IMR-90 (cell line): Measurements from ENCODE around the gene GAPDH. TPM values are rescaled to one million over a fixed set of nuclear protein-coding genes. Genes with fewer than 3 reads are reported as not detected.

Experiments used
- ATAC-seq: fragments of 200-7000 bp; cut with Tn5 transposase; 2 replicates; pipeline ENCODE4 v1.9.1; 2020; ENCODE audit warnings: low read depth, mild to moderate bottlenecking, moderate library complexity
- BruUV-seq: library from RNA; stranded (reverse); fragments of 400-500 nt; replicated peaks from 2 replicates; lab custom pipeline; 2021; lab: Mats Ljungman, UMichigan
- CTCF ChIA-PET: fragments of 300-600 bp; formaldehyde crosslinking; extraction: SDS; loops from one replicate; lab custom pipeline; 2021; ENCODE audit warnings: antibody characterized with exemption; lab: Yijun Ruan, JAX
- POLR2A ChIA-PET: fragments of 300-600 bp; sonication (Branson Sonifier 250); formaldehyde crosslinking; loops from one replicate; lab custom pipeline; 2022; ENCODE audit warnings: antibody characterized with exemption; ENCODE audit not compliant: unreplicated experiment; lab: Charles Lee
- DNase-seq: peaks from one replicate; pipeline ENCODE4 v3.0.0; 2013
- H2AFZ ChIP-seq: replicated peaks from 2 replicates; pipeline ENCODE3; 2013; ENCODE audit warnings: low read length, mild to moderate bottlenecking; ENCODE audit not compliant: poor library complexity
- H2AK5ac ChIP-seq: 2 replicates; pipeline ENCODE4 v1.6.1; 2013; ENCODE audit warnings: low read depth, low read length, inconsistent platforms
- H2AK9ac ChIP-seq: replicated peaks from 2 replicates; pipeline ENCODE3; 2013; ENCODE audit warnings: mild to moderate bottlenecking, low read depth, low read length, moderate library complexity; ENCODE audit not compliant: poor library complexity
- H2BK120ac ChIP-seq: 2 replicates; pipeline ENCODE4 v1.6.1; 2013; ENCODE audit warnings: low read depth, low read length, inconsistent platforms
- H2BK15ac ChIP-seq: 3 replicates; pipeline ENCODE4 v1.6.1; 2013; ENCODE audit warnings: low read depth, low read length, inconsistent platforms
- H2BK20ac ChIP-seq: 2 replicates; pipeline ENCODE4 v1.6.1; 2013; ENCODE audit warnings: low read depth, mild to moderate bottlenecking, inconsistent platforms, low read length, moderate library complexity
- H2BK5ac ChIP-seq: 2 replicates; pipeline ENCODE4 v1.6.1; 2013; ENCODE audit warnings: mild to moderate bottlenecking, low read depth, low read length, inconsistent platforms; ENCODE audit not compliant: poor library complexity, severe bottlenecking
- H3K14ac ChIP-seq: replicated peaks from 2 replicates; pipeline ENCODE4 v1.6.1; 2013; ENCODE audit warnings: low read depth, low read length, inconsistent platforms
- H3K18ac ChIP-seq: 2 replicates; pipeline ENCODE4 v1.6.1; 2013; ENCODE audit warnings: low read depth, low read length, control low read depth
- H3K23ac ChIP-seq: 2 replicates; pipeline ENCODE4 v1.6.1; 2013; ENCODE audit warnings: low read depth, low read length, inconsistent platforms
- H3K27ac ChIP-seq: 2 replicates; pipeline ENCODE4 v1.5.1; 2013; ENCODE audit warnings: mild to moderate bottlenecking, control low read depth, low read length; ENCODE audit not compliant: insufficient read depth
- H3K27me3 ChIP-seq: 2 replicates; pipeline ENCODE4 v1.6.1; 2013; ENCODE audit warnings: low read length; ENCODE audit not compliant: control insufficient read depth, insufficient read depth
- H3K36me3 ChIP-seq: 2 replicates; pipeline ENCODE4 v1.6.1; 2013; ENCODE audit warnings: low read length, mixed read lengths; ENCODE audit not compliant: control insufficient read depth, insufficient read depth
- H3K4ac ChIP-seq: 2 replicates; pipeline ENCODE4 v1.6.1; 2013; ENCODE audit warnings: low read depth, low read length, inconsistent platforms
- H3K4me1 ChIP-seq: 2 replicates; pipeline ENCODE4 v1.6.1; 2013; ENCODE audit warnings: low read length, mixed read lengths; ENCODE audit not compliant: control insufficient read depth, insufficient read depth
- H3K4me2 ChIP-seq: 2 replicates; pipeline ENCODE4 v1.6.1; 2013; ENCODE audit warnings: low read depth, mild to moderate bottlenecking, control low read depth, low read length, moderate library complexity
- H3K4me3 ChIP-seq: 2 replicates; pipeline ENCODE4 v1.5.1; 2013; ENCODE audit warnings: low read depth, mild to moderate bottlenecking, control low read depth, low read length, moderate library complexity; ENCODE audit not compliant: insufficient read depth
- H3K56ac ChIP-seq: 2 replicates; pipeline ENCODE4 v1.6.1; 2013; ENCODE audit warnings: low read length, inconsistent platforms; ENCODE audit not compliant: insufficient read depth; ENCODE audit errors: extremely low read depth
- H3K79me1 ChIP-seq, 2 experiments: 2 replicates each; pipeline ENCODE4 v1.6.1; 2013; ENCODE audit warnings: low read length in 2 of 2, inconsistent platforms in 1 of 2, low read depth in 1 of 2
- H3K9ac ChIP-seq: 2 replicates; pipeline ENCODE4 v1.6.1; 2013; ENCODE audit warnings: low read depth, low read length, control low read depth
- H3K9me1 ChIP-seq: 2 replicates; pipeline ENCODE4 v1.6.1; 2013; ENCODE audit warnings: low read length, inconsistent platforms; ENCODE audit not compliant: insufficient read depth
- H3K9me3 ChIP-seq: 2 replicates; pipeline ENCODE4 v1.6.1; 2013; ENCODE audit warnings: low read length; ENCODE audit not compliant: control insufficient read depth, insufficient read depth
- H4K20me1 ChIP-seq: 2 replicates; pipeline ENCODE4 v1.6.1; 2013; ENCODE audit warnings: low read length, inconsistent platforms; ENCODE audit not compliant: insufficient read depth
- H4K5ac ChIP-seq: 2 replicates; pipeline ENCODE4 v1.6.1; 2013; ENCODE audit warnings: mild to moderate bottlenecking, low read depth, low read length, control low read depth
- H4K8ac ChIP-seq, 2 experiments: 2 replicates each; pipeline ENCODE4 v1.6.1; 2013; ENCODE audit warnings: low read depth in 2 of 2, low read length in 2 of 2, control low read depth in 1 of 2, inconsistent platforms in 1 of 2
- H4K91ac ChIP-seq: 2 replicates; pipeline ENCODE4 v1.6.1; 2013; ENCODE audit warnings: low read depth, low read length, inconsistent platforms; ENCODE audit not compliant: insufficient read depth
- CHD1 ChIP-seq: IDR thresholded peaks from 2 replicates; pipeline ENCODE4 v1.6.1; 2012; ENCODE audit warnings: low read depth, low read length, improper control_type of control experiment
- MAFK ChIP-seq: IDR thresholded peaks from 2 replicates; pipeline ENCODE4 v1.6.1; 2012; ENCODE audit warnings: low read depth, low read length, improper control_type of control experiment
- MAZ ChIP-seq: IDR thresholded peaks from 2 replicates; pipeline ENCODE4 v1.6.1; 2012; ENCODE audit warnings: low read depth, mild to moderate bottlenecking, low read length, improper control_type of control experiment, moderate library complexity, borderline replicate concordance
- RCOR1 ChIP-seq: IDR thresholded peaks from 2 replicates; pipeline ENCODE4 v1.6.1; 2012; ENCODE audit warnings: mild to moderate bottlenecking, low read length, improper control_type of control experiment; ENCODE audit not compliant: insufficient replicate concordance
- WGBS, 2 experiments: methylation state at CpG; one replicate each; pipeline versions ENCODE4 v1.1.5 to v1.1.7; 2013; ENCODE audit warnings: missing lambda C conversion rate in 2 of 2; ENCODE audit not compliant: insufficient read length in 1 of 2; ENCODE audit errors: extremely low coverage in 2 of 2; 5-methylcytosine and 5-hydroxymethylcytosine counted together
- dilution Hi-C: fragments of 300-500 bp; cut with HindIII; formaldehyde crosslinking; loops from one replicate; pipeline ENCODE4 v1.14.3; 2018; ENCODE audit warnings: low sequenced_read_pairs; ENCODE audit not compliant: unreplicated experiment
- in situ Hi-C: fragments of 300-500 bp; cut with MboI; formaldehyde crosslinking; loops from 3 replicates; pipeline ENCODE4 v1.14.3; 2019; ENCODE audit warnings: low sequenced_read_pairs, inconsistent platforms, mixed read lengths
- intact Hi-C: fragments of 100-400 bp; cut with micrococcal nuclease; formaldehyde crosslinking; loops from 2 replicates; pipeline ENCODE4 v1.10.0; 2022
- polyA plus RNA-seq, 3 experiments: library from polyadenylated mRNA; depleted of rRNA; stranded (reverse); fragments of >200 nt; gene quantifications; 2 replicates each; pipeline ENCODE4 v1.2.3, GENCODE V29; 2012; ENCODE audit warnings: low replicate concordance in 1 of 3
- total RNA-seq: library from RNA; depleted of rRNA; stranded (reverse); fragments of >200 nt; gene quantifications from 2 replicates; pipeline ENCODE4 v1.2.3, GENCODE V29; 2012

The GAPDH gene
- total and polyA plus RNA-seq, 2 of the 4 experiments (the other 2 are of a cell fraction) = 12,939 to 21,893 TPM

GRCh38 chr12:6582959-6583358, 48.6 kb downstream of the GAPDH start:
- H3K36me3 ChIP-seq = peaks cover 73% of the 10 kb centered on the region
- dilution Hi-C loops = no loop called here
- CTCF ChIA-PET = no interaction called here

More at GRCh38 chr12:6582959-6583358, 48.6 kb downstream of the GAPDH start:
- 95% methylated on average over 7 of the region's 12 CpGs; no CpG with 5 or more reads in 1 of the 2 experiments for WGBS, 2 experiments
- Histone ChIP-seq H3K4me2 (no peak overlapping the region), H3K27ac (no peak overlapping the region), H3K9me3 (no peaks in the 10 kb centered on the region), H4K8ac (no peak overlapping the region), H3K27me3 (no peaks in the 10 kb centered on the region), H2AK5ac (no peak overlapping the region), H3K18ac (no peak overlapping the region), H2BK5ac (no peak overlapping the region), H3K4me3 (no peak overlapping the region), H2BK15ac (no peak overlapping the region), H4K91ac (no peak overlapping the region), H2AK9ac (no peak overlapping the region), H2BK20ac (no peak overlapping the region), H3K4ac (no peak overlapping the region), H4K5ac (no peak overlapping the region), H3K4me1 (no peaks in the 10 kb centered on the region), H3K9ac (no peak overlapping the region), H2AFZ (no peak overlapping the region), H4K20me1 (peaks cover 6% of the 10 kb centered on the region; the same call in 1 of the 2 replicates), H3K23ac (no peak overlapping the region), H3K14ac (no peak overlapping the region), H3K79me1 (peaks cover 29 to 35% of the 10 kb centered on the region in 2 experiments), H3K9me1 (no peaks in the 10 kb centered on the region; the same call in 1 of the 2 replicates), H2BK120ac (no peak overlapping the region), H3K56ac (no peak overlapping the region)
- POLR2A ChIA-PET = no interaction called here
- TSS peak; percentile 70 for BruUV-seq
- TF ChIP-seq RCOR1 = no peak
- TF ChIP-seq MAZ = no peak
- no peak for TF ChIP-seq CHD1
- no peak for TF ChIP-seq MAFK
- in situ Hi-C loops (no loop called here), intact Hi-C loops (no loop called here)
- DNase-seq (no peak), ATAC-seq (no peak)
